Measurements from ENCODE around the gene RNF208.

GRCh38 chr9:137181680-137182079, 40.4 kb downstream of the RNF208 start:
- TF ChIP-seq CTCF (conservative IDR thresholded peaks at IDR 0.05 in 1 of 2, IDR thresholded peaks at IDR 0.05 in 1 of 2; ENCODE audit: low read depth in 1 of 2, low read length in 2 of 2) (no peak), EZH2 (IDR thresholded peaks at IDR 0.05; ENCODE audit: low read length, missing control alignments) (no peak)

All from fibroblast of lung (primary cell).